DOHH2 (cell line): ENCODE measurements around the gene CCDC149.
"Not testable (repeated sequence)": the region's sequence is repeated elsewhere in the genome, so short reads cannot be mapped to it uniquely, and the experiment has no call there.

Experiments
- H3F3A ChIP-seq: fragments of 200-600 bp; sonication (generic), shearing (Covaris generic); 2 replicates; pipeline ENCODE4 v1.6.0; 2016; ENCODE audit warnings: antibody characterized with exemption, mild to moderate bottlenecking; ENCODE audit not compliant: control insufficient read depth, insufficient read depth
- H3K27ac ChIP-seq: fragments of 200-600 bp; sonication (generic); 2 replicates; pipeline ENCODE4 v1.5.1; 2014; ENCODE audit warnings: low read depth, mild to moderate bottlenecking, low read length, moderate library complexity
- H3K27me3 ChIP-seq: fragments of 200-600 bp; sonication (generic); 2 replicates; pipeline ENCODE4 v1.6.1; 2014; ENCODE audit warnings: mild to moderate bottlenecking, low read length, mixed read lengths; ENCODE audit not compliant: control insufficient read depth
- H3K36me3 ChIP-seq: fragments of 200-600 bp; sonication (generic); 2 replicates; pipeline ENCODE4 v1.6.1; 2014; ENCODE audit warnings: mild to moderate bottlenecking, low read length, moderate library complexity, mixed read lengths; ENCODE audit not compliant: control insufficient read depth
- H3K4me1 ChIP-seq: fragments of 200-600 bp; sonication (generic); 2 replicates; pipeline ENCODE4 v1.6.1; 2014; ENCODE audit warnings: mild to moderate bottlenecking, low read length, mixed read lengths; ENCODE audit not compliant: control insufficient read depth
- H3K4me2 ChIP-seq: fragments of 200-600 bp; sonication (generic); 2 replicates; pipeline ENCODE4 v1.6.0; 2014; ENCODE audit warnings: mild to moderate bottlenecking, low read length, moderate library complexity
- H3K4me3 ChIP-seq: fragments of 200-600 bp; sonication (generic); 2 replicates; pipeline ENCODE4 v1.5.1; 2014; ENCODE audit warnings: mild to moderate bottlenecking, low read length, mixed read lengths
- H3K79me2 ChIP-seq: fragments of 200-600 bp; sonication (generic); 2 replicates; pipeline ENCODE4 v1.6.1; 2014; ENCODE audit warnings: mild to moderate bottlenecking, low read length, mixed read lengths; ENCODE audit not compliant: control insufficient read depth
- H3K9me2 ChIP-seq: fragments of 200-600 bp; sonication (generic); replicated peaks from 2 replicates; pipeline ENCODE4 v1.6.1; 2014; ENCODE audit warnings: mild to moderate bottlenecking, low read length, mixed read lengths; ENCODE audit not compliant: control insufficient read depth
- H3K9me3 ChIP-seq: fragments of 200-600 bp; sonication (generic); 2 replicates; pipeline ENCODE4 v1.6.1; 2014; ENCODE audit warnings: antibody characterized with exemption, low read length, mixed read lengths; ENCODE audit not compliant: control insufficient read depth, insufficient read depth
- H4K20me1 ChIP-seq: fragments of 200-600 bp; sonication (generic); 2 replicates; pipeline ENCODE4 v1.6.0; 2014; ENCODE audit warnings: low read depth, mild to moderate bottlenecking, antibody characterized with exemption, low read length, moderate library complexity; ENCODE audit not compliant: control insufficient read depth, insufficient read depth
- CTCF ChIP-seq: fragments of 200-600 bp; sonication (generic); IDR thresholded peaks from one replicate; pipeline ENCODE4 v1.5.1; 2014; ENCODE audit warnings: antibody characterized with exemption, mild to moderate bottlenecking, low read depth, low read length; ENCODE audit not compliant: poor library complexity, severe bottlenecking
- EZH2phosphoT487 ChIP-seq: fragments of 200-600 bp; sonication (generic); IDR thresholded peaks from 2 replicates; pipeline ENCODE4 v1.6.1; 2017; ENCODE audit warnings: borderline replicate concordance, mild to moderate bottlenecking, antibody characterized with exemption, low read length, moderate library complexity, mixed read lengths

The CCDC149 gene

GRCh38 chr4:24914460-24914859 is 1.6 kb upstream of the CCDC149 start:
- Histone ChIP-seq H3K27me3 (no peaks in the 10 kb centered on the region), H3K79me2 (no peaks in the 10 kb centered on the region), H3K36me3 (no peaks in the 10 kb centered on the region), H3K4me2 (no peak overlapping the region), H3F3A (no peaks in the 10 kb centered on the region), H3K4me1 (no peaks in the 10 kb centered on the region), H3K4me3 (no peak overlapping the region), H3K9me3 (peaks cover 6% of the 10 kb centered on the region; the same call in 1 of the 2 replicates), H3K27ac (no peak overlapping the region), H4K20me1 (no peaks in the 10 kb centered on the region), H3K9me2 (no peaks in the 10 kb centered on the region)
- no peak for TF ChIP-seq CTCF
- TF ChIP-seq EZH2phosphoT487 = no peak

- Histone ChIP-seq H3K9me2 (no peaks in the 10 kb centered on the region), H3K27me3 (no peaks in the 10 kb centered on the region), H4K20me1 (no peaks in the 10 kb centered on the region), H3K4me2 (no peak overlapping the region), H3K4me3 (no peak overlapping the region), H3K79me2 (no peaks in the 10 kb centered on the region), H3K36me3 (no peaks in the 10 kb centered on the region), H3F3A (no peaks in the 10 kb centered on the region), H3K27ac (no peak overlapping the region), H3K9me3 (peaks cover 6% of the 10 kb centered on the region; the same call in 1 of the 2 replicates), H3K4me1 (no peaks in the 10 kb centered on the region)
- no peak for TF ChIP-seq EZH2phosphoT487
- no peak for TF ChIP-seq CTCF
These were observed 260 bp upstream of the CCDC149 start for GRCh38 chr4:24913119-24913485.

GRCh38 chr4:24910499-24910898 is 2.3 kb downstream of the CCDC149 start:
- Histone ChIP-seq H3K4me2 (no peak overlapping the region), H4K20me1 (no peaks in the 10 kb centered on the region), H3K9me2 (no peaks in the 10 kb centered on the region), H3F3A (no peaks in the 10 kb centered on the region), H3K27ac (no peak overlapping the region), H3K4me1 (no peaks in the 10 kb centered on the region), H3K4me3 (no peak overlapping the region), H3K27me3 (no peaks in the 10 kb centered on the region), H3K79me2 (no peaks in the 10 kb centered on the region), H3K36me3 (no peaks in the 10 kb centered on the region), H3K9me3 (peaks cover 6% of the 10 kb centered on the region; the same call in 1 of the 2 replicates)
- TF ChIP-seq CTCF = no peak
- TF ChIP-seq EZH2phosphoT487 = no peak

- H3K9me2 ChIP-seq, H3K4me1 ChIP-seq, H3K4me2 ChIP-seq, H3K79me2 ChIP-seq, H3K4me3 ChIP-seq, H4K20me1 ChIP-seq, H3K27me3 ChIP-seq, H3K36me3 ChIP-seq, H3F3A ChIP-seq, H3K27ac ChIP-seq, H3K9me3 ChIP-seq: not testable (repeated sequence)
These were observed 3.2 kb downstream of the CCDC149 start for GRCh38 chr4:24909606-24910005.
